K562 (cell line): ENCODE data around the gene MOSPD2. TPM values are rescaled to one million over a fixed set of nuclear protein-coding genes. Genes with fewer than 3 reads are reported as not detected.
A peak's percentile ranks its signal among the peaks of the same experiment; 100 is the strongest.

Experiments
- ATAC-seq: fragments of 200-7000 bp; cut with Tn5 transposase; 3 replicates; pipeline ENCODE4 v1.9.1; 2020; ENCODE audit warnings: moderate library complexity
- BruUV-seq: library from RNA; stranded (reverse); fragments of 400-500 nt; replicated peaks from 2 replicates; lab custom pipeline; 2021; lab: Mats Ljungman, UMichigan
- CTCF ChIA-PET: fragments of 300-600 bp; formaldehyde crosslinking; extraction: SDS; loops from one replicate; lab custom pipeline; 2021; ENCODE audit warnings: low intra/inter-chr PET ratio; lab: Yijun Ruan, JAX
- POLR2A ChIA-PET: fragments of 300-600, 350-650 bp; sonication (Branson Sonifier 250); formaldehyde crosslinking; extraction: SDS; loops from one replicate; lab custom pipeline; 2021; ENCODE audit warnings: antibody characterized with exemption, inconsistent platforms; lab: Yijun Ruan, JAX
- DNase-seq, 4 experiments: peaks; one replicate each; pipeline versions ENCODE4 v3.0.0 to v3.0.0-alpha.2; 2011 to 2018; ENCODE audit warnings: low spot score in 3 of 4, mixed read lengths in 3 of 4; ENCODE audit errors: extremely low read depth in 1 of 4
- FAIRE-seq: peaks from 2 replicates; lab custom pipeline; 2011; peaks lifted over from hg19 to GRCh38; lab: Jason Lieb, UNC
- H2AFZ ChIP-seq: 2 replicates; pipeline ENCODE4 v1.6.0; 2011; ENCODE audit warnings: low read depth, low read length, control low read depth, inconsistent platforms
- H3K27ac ChIP-seq: fragments of 200-600 bp; 3 replicates; pipeline ENCODE4 v1.8.0; 2011; ENCODE audit warnings: low read depth, mild to moderate bottlenecking, control low read depth, inconsistent platforms, low read length, moderate library complexity, mixed read lengths; ENCODE audit errors: extremely low read depth
- H3K27me3 ChIP-seq, 2 experiments: fragments of 300-600 bp in 1 of 2; 2 replicates in 1 of 2; 3 replicates in 1 of 2; pipeline versions ENCODE4 v1.6.0 to v1.8.0; 2011; ENCODE audit warnings: inconsistent platforms in 2 of 2, low read length in 2 of 2, mild to moderate bottlenecking in 1 of 2, mixed read lengths in 1 of 2, moderate library complexity in 1 of 2; ENCODE audit not compliant: control insufficient read depth in 2 of 2, insufficient read depth in 2 of 2
- H3K36me3 ChIP-seq: fragments of 300-600 bp; 3 replicates; pipeline ENCODE4 v1.8.0; 2011; ENCODE audit warnings: mild to moderate bottlenecking, low read length, inconsistent platforms; ENCODE audit not compliant: control insufficient read depth, insufficient read depth
- H3K4me1 ChIP-seq, 2 experiments: fragments of 200-600 bp in 1 of 2; replicated peaks in 1 of 2; 2 replicates in 1 of 2; 3 replicates in 1 of 2; pipeline versions ENCODE4 v1.5.1 to v1.8.0; 2011; ENCODE audit warnings: inconsistent platforms in 2 of 2, low read length in 2 of 2, mild to moderate bottlenecking in 1 of 2, mixed read lengths in 1 of 2, moderate library complexity in 1 of 2; ENCODE audit not compliant: control insufficient read depth in 2 of 2, insufficient read depth in 2 of 2
- H3K4me2 ChIP-seq: 2 replicates; pipeline ENCODE4 v1.6.1; 2011; ENCODE audit warnings: low read length, control low read depth, inconsistent platforms, mixed read lengths; ENCODE audit not compliant: insufficient read depth
- H3K4me3 ChIP-seq: fragments of 200-600 bp; sonication (generic), shearing (Covaris generic); 2 replicates; pipeline ENCODE4 v1.5.1; 2016; ENCODE audit warnings: control low read depth, inconsistent platforms
- H3K79me2 ChIP-seq: fragments of 200-600 bp; 3 replicates; pipeline ENCODE4 v1.8.0; 2011; ENCODE audit warnings: low read length, inconsistent platforms; ENCODE audit not compliant: control insufficient read depth, insufficient read depth
- H3K9ac ChIP-seq, 2 experiments: 2 replicates each; pipeline versions ENCODE4 v1.6.0 to v1.6.1; 2011; ENCODE audit warnings: low read depth in 2 of 2, low read length in 2 of 2, control low read depth in 1 of 2, inconsistent platforms in 1 of 2, mild to moderate bottlenecking in 1 of 2, mixed read lengths in 1 of 2; ENCODE audit not compliant: insufficient read depth in 1 of 2
- H3K9me1 ChIP-seq: one replicate; pipeline ENCODE4 v1.6.0; 2011; ENCODE audit warnings: inconsistent platforms, mild to moderate bottlenecking, low read length, moderate library complexity; ENCODE audit not compliant: control insufficient read depth, insufficient read depth
- H3K9me3 ChIP-seq: replicated peaks from 2 replicates; pipeline ENCODE4 v1.5.1; 2011; ENCODE audit warnings: low read depth, low read length, inconsistent platforms; ENCODE audit not compliant: control insufficient read depth, insufficient read depth
- H4K20me1 ChIP-seq: replicated peaks from 2 replicates; pipeline ENCODE4 v1.6.1; 2011; ENCODE audit warnings: low read length, inconsistent platforms, mixed read lengths; ENCODE audit not compliant: control insufficient read depth, insufficient read depth
- CBX5 ChIP-seq: IDR thresholded peaks from 2 replicates; pipeline ENCODE4 v1.6.1; 2014; ENCODE audit warnings: low read depth, borderline replicate concordance
- COPS2 ChIP-seq: fragments of 450-650 bp; conservative IDR thresholded peaks from 2 replicates; pipeline ENCODE4 v1.6.1; 2016; ENCODE audit warnings: mild to moderate bottlenecking, moderate library complexity
- DACH1 ChIP-seq: fragments of 450-650 bp; IDR thresholded peaks from 2 replicates; pipeline ENCODE4 v1.6.1; 2018; ENCODE audit not compliant: partially characterized antibody
- HNRNPUL1 ChIP-seq: fragments of 200-400 bp; formaldehyde crosslinking; IDR thresholded peaks from 2 replicates; pipeline ENCODE4 v1.6.1; 2017; ENCODE audit warnings: low read length
- NR2C1 ChIP-seq, 2 experiments: fragments of 450-650 bp; IDR thresholded peaks; 2 replicates each; pipeline ENCODE4 v1.6.1; 2017; ENCODE audit warnings: mild to moderate bottlenecking in 2 of 2, antibody characterized with exemption in 1 of 2, inconsistent platforms in 1 of 2, missing compliant biosample characterization in 1 of 2, missing genetic modification characterization in 1 of 2
- NR2C2 ChIP-seq, 2 experiments: fragments of 200-800 bp in 1 of 2; sonication (Bioruptor generic) in 1 of 2; sonication (generic) in 1 of 2; formaldehyde crosslinking in 1 of 2; IDR thresholded peaks; 2 replicates each; pipeline versions ENCODE4 v1.6.1 to v1.8.0; 2016 to 2022; ENCODE audit warnings: mild to moderate bottlenecking in 1 of 2, missing compliant biosample characterization in 1 of 2, missing genetic modification characterization in 1 of 2, missing genetic modification reagents in 1 of 2
- RAD21 ChIP-seq, 2 experiments: fragments of 250-450 bp in 1 of 2; fragments of 450-650 bp in 1 of 2; sonication (Bioruptor Pico) in 1 of 2; formaldehyde crosslinking in 1 of 2; IDR thresholded peaks in 1 of 2; conservative IDR thresholded peaks in 1 of 2; 2 replicates each; pipeline versions ENCODE4 v1.4.0 to v1.8.0; 2020 to 2022; ENCODE audit warnings: mild to moderate bottlenecking in 2 of 2, moderate library complexity in 1 of 2
- RBM15 ChIP-seq: fragments of 200-400 bp; formaldehyde crosslinking; IDR thresholded peaks from 2 replicates; pipeline ENCODE4 v1.6.1; 2018; ENCODE audit warnings: mild to moderate bottlenecking, low read length, moderate library complexity; ENCODE audit not compliant: insufficient read depth
- SAP30 ChIP-seq: fragments of 200-600 bp; sonication (generic); IDR thresholded peaks from 2 replicates; pipeline ENCODE4 v1.6.1; 2012; ENCODE audit warnings: borderline replicate concordance, low read depth, mild to moderate bottlenecking, moderate library complexity, low read length, control low read depth, inconsistent platforms; ENCODE audit not compliant: insufficient read depth, poor library complexity, severe bottlenecking
- SRSF1 ChIP-seq: fragments of 200-400 bp; formaldehyde crosslinking; IDR thresholded peaks from 2 replicates; pipeline ENCODE4 v1.6.1; 2017; ENCODE audit warnings: mild to moderate bottlenecking, low read depth, low read length, moderate library complexity
- TCF7L2 ChIP-seq: fragments of 150-350 bp; IDR thresholded peaks from 2 replicates; pipeline ENCODE4 v1.6.1; 2016; ENCODE audit warnings: low read depth, mild to moderate bottlenecking, low read length, moderate library complexity
- WGBS: fragments of 100-300 bp; shearing (Covaris generic); methylation state at CpG from one replicate; pipeline ENCODE4 v1.1.6; 2016; ENCODE audit warnings: low coverage, mixed read lengths; ENCODE audit not compliant: insufficient coverage; ENCODE audit errors: missing lambda C conversion rate; 5-methylcytosine and 5-hydroxymethylcytosine counted together
- in situ Hi-C: fragments of 300-500 bp; cut with MboI; formaldehyde crosslinking; loops from 4 replicates; pipeline ENCODE4 v1.15.0; 2018; ENCODE audit warnings: inconsistent platforms, mixed read lengths
- intact Hi-C: fragments of 100-400 bp; cut with micrococcal nuclease; formaldehyde crosslinking; loops from 2 replicates; pipeline ENCODE4 v1.14.2; 2022
- polyA plus RNA-seq, 8 experiments: library from polyadenylated mRNA; depleted of rRNA in 4 of 8; stranded (reverse) in 5 of 8; unstranded in 3 of 8; fragments of >200 nt; fragmentation: Nextera tagmentation in 2 of 8; fragmentation: Illumina TruSeq in 1 of 8; extraction: Ambion mirVana in 2 of 8; extraction: Trizol in 1 of 8; gene quantifications; 2 replicates each; pipeline versions ENCODE4 v1.2.1 to v1.2.3, GENCODE V29; 2011 to 2014; ENCODE audit warnings: inconsistent platforms in 1 of 8, missing spikeins in 1 of 8
- total RNA-seq, 7 experiments: library from RNA; depleted of rRNA in 6 of 7; stranded (reverse); fragments of >200 nt in 6 of 7; fragmentation: Illumina TruSeq in 2 of 7; extraction: Trizol in 2 of 7; gene quantifications; 2 replicates each; pipeline versions ENCODE4 v1.2.1 to v1.2.3, GENCODE V29; 2011 to 2021; ENCODE audit warnings: low replicate concordance in 1 of 7
- TF ChIP-seq, protein P1 (sequence below), 2 experiments: fragments of 200-800 bp in 1 of 2; sonication (Bioruptor generic) in 1 of 2; sonication (generic) in 1 of 2; formaldehyde crosslinking in 1 of 2; IDR thresholded peaks in 1 of 2; conservative IDR thresholded peaks in 1 of 2; 2 replicates each; pipeline versions ENCODE4 v1.5.0 to v1.6.1; 2016 to 2020; ENCODE audit warnings: missing compliant biosample characterization in 1 of 2, missing genetic modification characterization in 1 of 2, missing genetic modification reagents in 1 of 2
- TF ChIP-seq, protein P2 (sequence below): fragments of 150-350 bp; conservative IDR thresholded peaks from 2 replicates; pipeline ENCODE4 v1.6.1; 2014; ENCODE audit warnings: low read length
- TF ChIP-seq, protein P3 (sequence below), 3 experiments: fragments of 200-800 bp in 1 of 3; sonication (Bioruptor generic) in 1 of 3; sonication (generic) in 1 of 3; formaldehyde crosslinking in 1 of 3; IDR thresholded peaks; 2 replicates each; pipeline versions ENCODE4 v1.6.1 to v1.8.0; 2016 to 2022; ENCODE audit warnings: mild to moderate bottlenecking in 2 of 3, missing compliant biosample characterization in 2 of 3, missing genetic modification characterization in 2 of 3, missing genetic modification reagents in 1 of 3

Gene MOSPD2
- total and polyA plus RNA-seq, 9 of the 15 experiments (the other 6 are each of a cell fraction or from before 2014, with no cell fraction given), result 3.9 to 12.2 (median 9.2) TPM

DNA sequence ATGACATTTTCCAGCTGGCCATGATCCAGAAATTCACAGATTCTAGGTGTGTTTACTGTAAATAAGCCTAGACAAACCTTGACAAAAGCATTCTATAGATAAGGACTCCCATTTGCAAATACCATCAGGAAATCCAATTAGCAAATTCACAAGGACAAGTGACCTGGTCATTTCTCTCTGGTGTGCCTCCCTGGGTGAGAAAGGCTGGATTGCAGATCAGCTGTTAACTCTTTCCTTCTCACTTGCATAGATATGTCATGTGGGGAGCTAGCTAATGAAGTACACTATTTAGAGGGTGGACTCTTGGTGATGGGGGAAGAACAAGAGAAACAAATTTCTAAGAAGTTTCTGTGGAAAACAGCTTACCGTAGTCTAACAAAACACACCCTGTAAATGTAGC, 58.9 kb downstream of the MOSPD2 start (continued):
- TF ChIP-seq, protein P1, sequence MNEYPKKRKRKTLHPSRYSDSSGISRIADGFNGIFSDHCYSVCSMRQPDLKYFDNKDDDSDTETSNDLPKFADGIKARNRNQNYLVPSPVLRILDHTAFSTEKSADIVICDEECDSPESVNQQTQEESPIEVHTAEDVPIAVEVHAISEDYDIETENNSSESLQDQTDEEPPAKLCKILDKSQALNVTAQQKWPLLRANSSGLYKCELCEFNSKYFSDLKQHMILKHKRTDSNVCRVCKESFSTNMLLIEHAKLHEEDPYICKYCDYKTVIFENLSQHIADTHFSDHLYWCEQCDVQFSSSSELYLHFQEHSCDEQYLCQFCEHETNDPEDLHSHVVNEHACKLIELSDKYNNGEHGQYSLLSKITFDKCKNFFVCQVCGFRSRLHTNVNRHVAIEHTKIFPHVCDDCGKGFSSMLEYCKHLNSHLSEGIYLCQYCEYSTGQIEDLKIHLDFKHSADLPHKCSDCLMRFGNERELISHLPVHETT (CRISPR knock-in tag; conservative IDR thresholded peaks at IDR 0.05 in 1 of 2, IDR thresholded peaks at IDR 0.05 in 1 of 2), result no peak
- TF ChIP-seq RBM15 (no peak), NR2C1 (IDR thresholded peaks at IDR 0.05) (no peak), NR2C1 (tag; IDR thresholded peaks at IDR 0.05) (no peak)

GRCh38 chrX:14934423-14934822, 61.2 kb downstream of the MOSPD2 start:
- ChIA-PET POLR2A (no interaction called here), CTCF (no interaction called here)
- no peak overlapping the region for H3K27ac ChIP-seq
- H3K79me2 ChIP-seq, result no peaks in the 10 kb centered on the region
- H3K4me3 ChIP-seq, result no peak overlapping the region
- H3K27me3 ChIP-seq, result no peaks in the 10 kb centered on the region
- DNase-seq, result no peak
- intact Hi-C loops (no loop called here), in situ Hi-C loops (no loop called here)
- FAIRE-seq, result no peak
- ATAC-seq, result no peak
- no peaks in the 10 kb centered on the region for H3K36me3 ChIP-seq
- no peak overlapping the region for H3K9ac ChIP-seq
- no peak overlapping the region for H3K4me2 ChIP-seq
- no peaks in the 10 kb centered on the region for H4K20me1 ChIP-seq
- H3K9me3 ChIP-seq, result no peaks in the 10 kb centered on the region
- H3K4me1 ChIP-seq, result no peaks in the 10 kb centered on the region
- BruUV-seq, result no TSS peak
- no peaks in the 10 kb centered on the region for H3K9me1 ChIP-seq
- WGBS, result 20% methylated on average over 1 of the region's 1 CpG
- no peak overlapping the region for H2AFZ ChIP-seq
- no peak for TF ChIP-seq HNRNPUL1
- TF ChIP-seq, protein P2, sequence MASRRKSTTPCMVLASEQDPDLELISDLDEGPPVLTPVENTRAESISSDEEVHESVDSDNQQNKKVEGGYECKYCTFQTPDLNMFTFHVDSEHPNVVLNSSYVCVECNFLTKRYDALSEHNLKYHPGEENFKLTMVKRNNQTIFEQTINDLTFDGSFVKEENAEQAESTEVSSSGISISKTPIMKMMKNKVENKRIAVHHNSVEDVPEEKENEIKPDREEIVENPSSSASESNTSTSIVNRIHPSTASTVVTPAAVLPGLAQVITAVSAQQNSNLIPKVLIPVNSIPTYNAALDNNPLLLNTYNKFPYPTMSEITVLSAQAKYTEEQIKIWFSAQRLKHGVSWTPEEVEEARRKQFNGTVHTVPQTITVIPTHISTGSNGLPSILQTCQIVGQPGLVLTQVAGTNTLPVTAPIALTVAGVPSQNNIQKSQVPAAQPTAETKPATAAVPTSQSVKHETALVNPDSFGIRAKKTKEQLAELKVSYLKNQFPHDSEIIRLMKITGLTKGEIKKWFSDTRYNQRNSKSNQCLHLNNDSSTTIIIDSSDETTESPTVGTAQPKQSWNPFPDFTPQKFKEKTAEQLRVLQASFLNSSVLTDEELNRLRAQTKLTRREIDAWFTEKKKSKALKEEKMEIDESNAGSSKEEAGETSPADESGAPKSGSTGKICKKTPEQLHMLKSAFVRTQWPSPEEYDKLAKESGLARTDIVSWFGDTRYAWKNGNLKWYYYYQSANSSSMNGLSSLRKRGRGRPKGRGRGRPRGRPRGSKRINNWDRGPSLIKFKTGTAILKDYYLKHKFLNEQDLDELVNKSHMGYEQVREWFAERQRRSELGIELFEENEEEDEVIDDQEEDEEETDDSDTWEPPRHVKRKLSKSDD, result no peak
- no peak for TF ChIP-seq TCF7L2
- no peak for TF ChIP-seq CBX5
- TF ChIP-seq DACH1, result no peak
- no peak for TF ChIP-seq RAD21 (CRISPR knock-in tag; conservative IDR thresholded peaks at IDR 0.05 in 1 of 2, IDR thresholded peaks at IDR 0.05 in 1 of 2)
- no peak for TF ChIP-seq NR2C2 (CRISPR knock-in tag; IDR thresholded peaks at IDR 0.05)
- peak; percentile 43; the same call in 1 of the 2 replicates for TF ChIP-seq NR2C2 (tag; IDR thresholded peaks at IDR 0.05)
- TF ChIP-seq NR2C1 (IDR thresholded peaks at IDR 0.05), result no peak
- TF ChIP-seq NR2C1 (tag; IDR thresholded peaks at IDR 0.05), result peak; percentile 41; the same call in 1 of the 2 replicates
- no peak for TF ChIP-seq COPS2
- no peak for TF ChIP-seq SAP30
- no peak for TF ChIP-seq SRSF1
- TF ChIP-seq, protein P3, sequence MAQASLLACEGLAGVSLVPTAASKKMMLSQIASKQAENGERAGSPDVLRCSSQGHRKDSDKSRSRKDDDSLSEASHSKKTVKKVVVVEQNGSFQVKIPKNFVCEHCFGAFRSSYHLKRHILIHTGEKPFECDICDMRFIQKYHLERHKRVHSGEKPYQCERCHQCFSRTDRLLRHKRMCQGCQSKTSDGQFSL (CRISPR knock-in tag; IDR thresholded peaks at IDR 0.05), result no peak
- TF ChIP-seq, protein P3 (tag; IDR thresholded peaks at IDR 0.05), result no peak
